Gastroesophageal sphincter (tissue), 4 donors: ENCODE results near the gene FAM168B. TPM values are rescaled to one million over a fixed set of nuclear protein-coding genes. Genes with fewer than 3 reads are reported as not detected.
"Not testable (repeated sequence)": the region's sequence is repeated elsewhere in the genome, so short reads cannot be mapped to it uniquely, and the experiment has no call there.

Experiments used
- ATAC-seq: fragments of 150-250 bp; one replicate; pipeline ENCODE4 v1.9.1; 2016; ENCODE audit warnings: mild to moderate bottlenecking, moderate library complexity
- H3K27ac ChIP-seq, 4 donors: fragments of 200-600 bp; sonication (generic) in 3 of 4; 1 replicate in 3 of 4; 2 replicates in 1 of 4; pipeline ENCODE4 v1.5.1; 2016 to 2019
- H3K27me3 ChIP-seq: fragments of 200-600 bp; sonication (generic); one replicate; pipeline ENCODE4 v1.5.1; 2019
- H3K36me3 ChIP-seq, 2 donors: fragments of 200-600 bp; sonication (generic); one replicate each; pipeline ENCODE4 v1.5.1; 2019; ENCODE audit warnings: control low read depth in 1 of 2
- H3K4me1 ChIP-seq, 3 donors: fragments of 200-600 bp; sonication (generic); 1 replicate in 2 of 3; 2 replicates in 1 of 3; pipeline ENCODE4 v1.5.1; 2016 to 2019; ENCODE audit warnings: control low read depth in 2 of 3
- H3K4me3 ChIP-seq, 2 donors: fragments of 200-600 bp; sonication (generic); one replicate each; pipeline ENCODE4 v1.5.1; 2019; ENCODE audit warnings: mild to moderate bottlenecking in 1 of 2, moderate library complexity in 1 of 2
- H3K9me3 ChIP-seq, 3 donors: fragments of 200-600 bp; sonication (generic); one replicate each; pipeline ENCODE4 v1.5.1; 2017 to 2019; ENCODE audit warnings: control low read depth in 2 of 3
- EP300 ChIP-seq: sonication (generic); formaldehyde crosslinking; IDR thresholded peaks from one replicate; pipeline ENCODE4 v1.6.1; 2017; ENCODE audit warnings: antibody characterized with exemption, mild to moderate bottlenecking
- POLR2A ChIP-seq, 2 donors: fragments of 450-650 bp; IDR thresholded peaks; one replicate each; pipeline ENCODE4 v1.6.1; 2017; ENCODE audit warnings: antibody characterized with exemption in 2 of 2, mild to moderate bottlenecking in 2 of 2, moderate library complexity in 1 of 2
- POLR2AphosphoS5 ChIP-seq: sonication (generic); formaldehyde crosslinking; IDR thresholded peaks from one replicate; pipeline ENCODE4 v1.6.1; 2017; ENCODE audit warnings: antibody characterized with exemption
- WGBS, 2 donors: methylation state at CpG; one replicate each; pipeline ENCODE4 v1.1.5; 2018; ENCODE audit warnings: low coverage in 1 of 2; 5-methylcytosine and 5-hydroxymethylcytosine counted together
- total RNA-seq, 4 donors: library from RNA; depleted of rRNA; stranded (reverse); fragments of >200 nt; gene quantifications; one replicate each; pipeline ENCODE4 v1.1.0, GENCODE V29; 2016
- TF ChIP-seq, protein P1 (sequence below), 4 experiments: fragments of 200-600 bp in 2 of 4; fragments of 450-650 bp in 2 of 4; sonication (generic) in 1 of 4; IDR thresholded peaks; one replicate each; pipeline ENCODE4 v1.5.1; 2017 to 2019; ENCODE audit warnings: antibody characterized with exemption in 4 of 4, mild to moderate bottlenecking in 2 of 4, moderate library complexity in 2 of 4

FAM168B gene
- total RNA-seq, 4 donors from 2014 or later: 184 to 244 (median 198) TPM

DNA sequence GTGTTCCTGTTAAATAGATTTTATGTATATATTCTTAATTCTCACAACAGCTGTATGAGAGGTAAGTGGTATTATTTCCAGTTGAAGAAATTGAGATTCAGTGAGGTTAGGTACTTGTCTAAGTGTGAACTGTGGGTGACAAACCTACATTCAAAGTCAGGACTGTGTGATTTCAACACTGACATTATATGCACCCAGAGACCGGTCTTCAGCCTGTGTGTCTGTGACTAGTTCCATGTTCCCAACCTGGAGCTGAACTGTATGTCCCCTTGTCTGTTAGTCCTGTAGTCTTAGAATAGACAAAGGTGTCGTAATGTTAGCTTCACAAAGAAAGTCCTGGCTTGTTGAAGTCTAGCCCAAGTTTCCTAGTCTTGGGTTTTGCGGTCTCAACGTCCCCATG, 29.2 kb upstream of the FAM168B start:
- TF ChIP-seq POLR2A (IDR thresholded peaks at IDR 0.05) (no peak), EP300 (no peak), POLR2AphosphoS5 (no peak)
- TF ChIP-seq, protein P1, sequence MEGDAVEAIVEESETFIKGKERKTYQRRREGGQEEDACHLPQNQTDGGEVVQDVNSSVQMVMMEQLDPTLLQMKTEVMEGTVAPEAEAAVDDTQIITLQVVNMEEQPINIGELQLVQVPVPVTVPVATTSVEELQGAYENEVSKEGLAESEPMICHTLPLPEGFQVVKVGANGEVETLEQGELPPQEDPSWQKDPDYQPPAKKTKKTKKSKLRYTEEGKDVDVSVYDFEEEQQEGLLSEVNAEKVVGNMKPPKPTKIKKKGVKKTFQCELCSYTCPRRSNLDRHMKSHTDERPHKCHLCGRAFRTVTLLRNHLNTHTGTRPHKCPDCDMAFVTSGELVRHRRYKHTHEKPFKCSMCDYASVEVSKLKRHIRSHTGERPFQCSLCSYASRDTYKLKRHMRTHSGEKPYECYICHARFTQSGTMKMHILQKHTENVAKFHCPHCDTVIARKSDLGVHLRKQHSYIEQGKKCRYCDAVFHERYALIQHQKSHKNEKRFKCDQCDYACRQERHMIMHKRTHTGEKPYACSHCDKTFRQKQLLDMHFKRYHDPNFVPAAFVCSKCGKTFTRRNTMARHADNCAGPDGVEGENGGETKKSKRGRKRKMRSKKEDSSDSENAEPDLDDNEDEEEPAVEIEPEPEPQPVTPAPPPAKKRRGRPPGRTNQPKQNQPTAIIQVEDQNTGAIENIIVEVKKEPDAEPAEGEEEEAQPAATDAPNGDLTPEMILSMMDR (IDR thresholded peaks at IDR 0.05): no peak
- 80 to 97% methylated on average over 1 to 4 of the region's 4 CpGs for WGBS, 2 donors
- Histone ChIP-seq H3K9me3 (no peaks in the 10 kb centered on the region), H3K27me3 (no peaks in the 10 kb centered on the region), H3K36me3 (peaks cover 0 to 48% of the 10 kb centered on the region in 2 donors), H3K4me1 (no peaks in the 10 kb centered on the region), H3K27ac (no peak overlapping the region), H3K4me3 (no peak overlapping the region)
- no peak for ATAC-seq

DNA sequence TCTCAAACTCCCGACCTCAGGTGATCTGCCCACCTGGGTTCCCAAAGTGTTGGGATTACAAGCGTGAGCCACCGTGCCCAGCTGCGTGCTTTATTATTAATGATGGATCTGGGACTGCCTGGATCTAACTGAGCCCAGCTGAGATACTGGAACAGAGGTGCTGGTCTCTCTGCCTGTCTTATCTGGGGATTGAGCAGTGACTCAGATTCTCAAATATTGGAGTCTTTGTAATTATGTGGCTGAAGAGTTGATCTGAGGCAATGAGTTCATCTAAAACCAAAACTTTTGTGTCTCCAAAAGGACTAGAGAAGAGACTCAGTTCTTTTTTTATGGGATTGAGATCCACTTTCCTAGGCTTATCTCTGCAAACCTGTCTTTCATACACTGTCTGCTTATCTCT, 28.2 kb upstream of the FAM168B start:
- no peak for ATAC-seq
- Histone ChIP-seq H3K4me1 (no peaks in the 10 kb centered on the region), H3K36me3 (peaks cover 0 to 38% of the 10 kb centered on the region in 2 donors), H3K4me3 (no peak overlapping the region), H3K27me3 (no peaks in the 10 kb centered on the region), H3K27ac (no peak overlapping the region), H3K9me3 (no peaks in the 10 kb centered on the region)
- 100% methylated on average over 1 of the region's 4 CpGs for WGBS, 2 donors
- TF ChIP-seq EP300: no peak
- no peak for TF ChIP-seq POLR2A (IDR thresholded peaks at IDR 0.05)
- TF ChIP-seq, protein P1 (IDR thresholded peaks at IDR 0.05): no peak

DNA sequence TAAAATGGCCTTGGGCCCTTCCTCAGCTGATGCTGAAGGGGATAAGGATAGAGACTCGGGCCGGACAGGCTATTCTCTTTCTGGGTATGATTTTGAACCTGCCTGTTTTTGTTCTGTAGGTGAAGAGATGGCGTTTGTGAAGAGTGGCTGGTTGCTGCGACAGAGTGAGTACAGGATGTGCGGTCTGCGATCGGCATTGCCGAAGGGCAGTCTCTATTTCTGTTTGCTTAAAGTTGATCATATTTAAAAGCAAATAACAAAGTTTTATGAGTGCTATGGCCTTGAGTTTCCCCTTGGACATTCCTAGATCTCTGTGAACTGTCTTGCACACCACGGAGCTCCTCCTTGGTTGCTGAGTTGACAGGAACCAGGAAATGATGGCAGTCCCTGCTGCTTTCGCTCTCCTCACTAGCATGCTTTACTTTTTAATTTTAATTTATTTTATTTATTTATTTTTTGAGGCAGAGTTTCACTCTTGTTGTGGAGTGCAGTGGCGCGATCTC, 27.6 kb upstream of the FAM168B start:
- H3K27ac ChIP-seq: no peak overlapping the region

DNA sequence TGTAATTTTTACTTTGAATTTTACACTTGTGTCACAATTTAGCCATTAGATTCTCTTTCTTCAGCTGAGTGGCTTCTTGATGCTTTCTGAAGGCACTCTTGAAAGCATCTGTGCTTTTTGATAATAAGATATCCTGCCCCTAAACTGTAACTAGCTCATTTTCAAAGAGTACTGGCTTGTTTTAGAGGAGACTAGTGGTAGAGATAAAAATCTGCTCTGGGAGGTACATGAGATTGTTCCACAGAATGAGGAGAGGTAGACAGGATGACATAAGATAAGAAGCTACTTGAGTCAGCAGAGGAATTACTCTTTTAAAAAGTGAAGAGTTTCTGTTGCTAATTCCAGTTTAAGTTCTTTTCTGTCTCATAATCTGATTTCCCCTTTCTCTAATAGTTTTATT, 22.5 kb upstream of the FAM168B start:
- H3K36me3 ChIP-seq: peaks cover 0 to 1% of the 10 kb centered on the region in 2 donors
- H3K9me3 ChIP-seq: no peaks in the 10 kb centered on the region
- no peak overlapping the region for H3K4me3 ChIP-seq
- no peak overlapping the region for H3K27ac ChIP-seq
- no peaks in the 10 kb centered on the region for H3K27me3 ChIP-seq
- no peak for ATAC-seq
- H3K4me1 ChIP-seq: peaks cover 0 to 32% (median 9%) of the 10 kb centered on the region in 3 donors
- TF ChIP-seq, protein P1 (IDR thresholded peaks at IDR 0.05): no peak
- TF ChIP-seq POLR2AphosphoS5 (no peak), EP300 (no peak), POLR2A (IDR thresholded peaks at IDR 0.05) (no peak)

More for the DNA sequence above, 27.6 kb upstream of the FAM168B start:
- ATAC-seq: no peak
- H3K36me3 ChIP-seq: peaks cover 0 to 32% of the 10 kb centered on the region in 2 donors
- WGBS, 2 donors: 93 to 95% methylated on average over 10 to 12 of the region's 12 CpGs
- H3K4me1 ChIP-seq: no peaks in the 10 kb centered on the region
- TF ChIP-seq, protein P1 (IDR thresholded peaks at IDR 0.05): no peak
- TF ChIP-seq EP300 (no peak), POLR2A (IDR thresholded peaks at IDR 0.05) (no peak), POLR2AphosphoS5 (no peak)
- H3K27me3 ChIP-seq: no peaks in the 10 kb centered on the region
- H3K9me3 ChIP-seq: no peaks in the 10 kb centered on the region
- H3K4me3 ChIP-seq: no peak overlapping the region

DNA sequence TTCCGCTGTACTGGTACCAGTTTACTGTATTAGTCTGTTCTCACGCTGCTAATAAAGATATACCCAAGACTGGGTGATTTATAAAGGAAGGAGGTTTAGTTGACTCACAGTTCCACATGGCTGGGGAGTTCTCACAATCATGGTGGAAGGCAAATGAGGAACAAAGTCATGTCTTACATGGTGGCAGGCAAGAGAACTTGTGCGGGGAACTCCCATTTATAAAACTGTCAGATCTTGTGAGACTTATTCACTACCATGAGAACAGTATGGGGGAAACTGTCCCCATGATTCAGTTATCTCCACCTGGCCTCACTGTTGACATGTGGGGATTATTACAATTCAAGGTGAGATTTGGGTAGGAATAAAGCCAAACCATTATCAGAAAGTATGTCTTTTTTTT, 21.7 kb upstream of the FAM168B start:
- H3K27ac ChIP-seq, H3K9me3 ChIP-seq, H3K4me3 ChIP-seq, ATAC-seq, H3K36me3 ChIP-seq, H3K27me3 ChIP-seq: not testable (repeated sequence)
- WGBS, 2 donors: 92 to 96% methylated on average over 2 to 3 of the region's 3 CpGs
- H3K4me1 ChIP-seq: peaks cover 0 to 32% (median 9%) of the 10 kb centered on the region in 3 donors
